CD8-positive, alpha-beta memory T cell (primary cell): Measurements from ENCODE around the gene ZW10. TPM values are rescaled to one million over a fixed set of nuclear protein-coding genes. Genes with fewer than 3 reads are reported as not detected.

Experiments used
- polyA plus RNA-seq: library from polyadenylated mRNA; unstranded; fragments of 300-500 nt; fragmentation: Illumina TruSeq; gene quantifications from one replicate; pipeline ENCODE4 v1.2.3, GENCODE V29; 2021
- total RNA-seq, 2 experiments: library from RNA; stranded (reverse); gene quantifications; one replicate each; pipeline ENCODE4 v1.2.3, GENCODE V29; 2021

ZW10 gene
- total and polyA plus RNA-seq, 3 experiments from 2014 or later, result 15.5 to 24.7 (median 21.3) TPM

Other genes starting within 250 kb of the ZW10 start
- under 1 TPM; 0.26 to 0.40 TPM for gene TMPRSS5, start 67.4 kb downstream of the ZW10 start, total RNA-seq
- gene TMPRSS5, start 67.4 kb downstream of the ZW10 start, polyA plus RNA-seq, result not detected
- not detected for gene CLDN25, start 6.1 kb upstream of the ZW10 start, total RNA-seq
- gene CLDN25, start 6.1 kb upstream of the ZW10 start, polyA plus RNA-seq, result not detected
- gene USP28, start 101.9 kb upstream of the ZW10 start, total RNA-seq, result 10 to 100 TPM; 18.7 to 21.4 TPM
- 63.1 TPM for gene USP28, start 101.9 kb upstream of the ZW10 start, polyA plus RNA-seq
- not detected for gene HTR3B, start 131.1 kb upstream of the ZW10 start, total RNA-seq
- gene HTR3B, start 131.1 kb upstream of the ZW10 start, polyA plus RNA-seq, result not detected
- gene HTR3A, start 201.4 kb upstream of the ZW10 start, total RNA-seq, result not detected
- gene HTR3A, start 201.4 kb upstream of the ZW10 start, polyA plus RNA-seq, result not detected